GM18526 (cell line): ENCODE measurements around the gene POLR2L.

Experiments
- POLR2A ChIP-seq: IDR thresholded peaks from 3 replicates; pipeline ENCODE4 v1.6.1; 2011; ENCODE audit not compliant: insufficient read length; ENCODE audit errors: extremely low read depth

Gene POLR2L

DNA sequence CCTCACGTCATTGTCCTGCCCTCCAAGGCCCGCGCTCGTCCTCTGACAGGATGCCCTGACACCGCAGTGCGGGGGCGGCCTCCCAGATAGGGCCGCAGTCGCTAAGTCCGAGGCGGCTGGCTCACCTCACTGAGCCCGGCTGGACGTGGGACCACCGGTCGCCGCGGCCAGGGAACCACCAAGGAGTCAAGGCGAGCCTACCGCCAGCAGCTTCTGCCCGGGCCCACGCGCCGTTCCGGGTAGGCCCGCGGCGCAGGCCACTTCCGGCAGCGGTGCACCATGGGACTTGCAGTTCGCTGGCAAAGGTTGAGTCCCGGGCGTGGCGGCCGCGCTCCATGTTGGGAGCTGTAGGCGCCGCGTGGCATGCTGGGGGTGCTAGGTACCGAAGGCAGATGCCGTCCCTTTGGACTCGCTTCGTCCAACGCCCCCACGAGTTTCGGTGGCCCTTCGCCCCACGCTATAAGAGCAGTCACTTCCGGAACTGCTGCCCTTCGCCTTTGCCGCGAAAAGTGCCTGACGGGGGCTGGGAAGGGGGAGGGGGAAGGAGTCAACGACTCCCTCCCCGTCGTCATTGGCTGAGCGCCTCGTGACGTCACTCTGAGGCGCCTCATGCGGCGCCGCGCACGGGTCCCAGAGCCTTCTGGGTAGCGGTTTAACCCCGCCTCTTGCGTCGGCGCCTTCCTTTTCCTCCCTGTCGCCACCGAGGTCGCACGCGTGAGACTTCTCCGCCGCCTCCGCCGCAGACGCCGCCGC is 32.9 kb downstream of the POLR2L start, which contains the start of gene RPLP2:
Gene RPLP2 (plus strand): TSS at position 681 of the 753 bp plus-strand sequence. CDS start 268 bp downstream, outside the sequence.
- TF ChIP-seq POLR2A, result peak; percentile 93

DNA sequence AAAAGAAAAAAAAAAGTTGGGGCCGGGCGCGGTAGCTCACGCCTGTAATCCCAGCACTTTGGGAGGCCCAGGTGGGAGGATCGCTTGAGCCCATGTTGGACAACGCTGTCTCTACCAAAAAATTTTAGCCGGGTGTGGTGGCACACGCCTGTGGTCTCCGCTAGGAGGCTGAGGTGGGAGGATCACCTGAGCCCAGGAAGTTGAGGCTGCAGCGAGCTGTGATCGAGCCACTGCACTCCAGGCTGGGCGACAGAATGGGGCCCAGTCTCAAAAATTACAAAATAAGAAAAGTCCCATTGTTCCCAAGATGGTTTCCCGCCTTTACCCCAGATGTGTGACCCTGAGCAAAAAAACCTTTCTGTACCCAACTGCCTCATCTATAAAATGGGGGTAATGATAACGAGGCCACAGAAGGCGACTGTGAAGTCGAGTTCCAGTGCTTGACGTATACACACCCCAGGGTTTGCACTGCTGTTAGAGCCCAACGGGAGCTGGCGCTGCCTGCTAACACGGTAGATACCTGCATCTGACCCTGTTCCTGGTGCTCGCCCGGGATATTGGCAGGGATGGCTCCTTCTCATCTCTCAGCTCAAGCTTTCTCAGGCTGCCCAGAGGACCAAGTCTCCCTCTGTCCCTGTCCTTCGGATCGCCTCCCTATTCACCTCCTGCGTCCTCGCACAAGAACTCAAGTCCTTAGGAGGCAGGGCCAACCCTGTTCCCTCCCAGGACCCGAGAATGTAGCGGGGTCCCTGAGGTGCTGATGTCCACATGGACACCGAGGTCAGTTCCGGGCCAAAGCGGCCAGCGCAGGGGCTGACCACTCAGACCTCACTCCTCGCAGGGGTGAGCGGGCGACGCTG is 33.7 kb downstream of the POLR2L start:
- TF ChIP-seq POLR2A, result no peak

DNA sequence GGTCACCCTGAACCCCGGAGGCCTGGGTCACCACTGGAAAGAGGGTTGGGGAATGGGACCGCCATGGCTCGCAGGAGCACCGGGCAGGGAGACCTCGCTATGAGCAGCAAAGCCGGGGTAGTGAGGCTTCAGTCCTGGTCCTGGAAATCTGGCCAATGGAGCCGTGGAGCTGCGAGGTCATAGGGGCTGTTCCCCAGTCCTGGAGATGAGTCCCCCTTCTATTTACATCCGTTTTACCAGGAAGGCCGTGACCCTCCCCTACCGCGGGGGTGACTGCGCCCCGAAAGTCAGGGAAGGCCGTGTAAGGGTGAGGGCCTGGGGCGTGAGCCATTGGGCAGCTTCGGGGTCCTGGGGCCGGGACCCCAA is 37.7 kb downstream of the POLR2L start:
- TF ChIP-seq POLR2A, result no peak

DNA sequence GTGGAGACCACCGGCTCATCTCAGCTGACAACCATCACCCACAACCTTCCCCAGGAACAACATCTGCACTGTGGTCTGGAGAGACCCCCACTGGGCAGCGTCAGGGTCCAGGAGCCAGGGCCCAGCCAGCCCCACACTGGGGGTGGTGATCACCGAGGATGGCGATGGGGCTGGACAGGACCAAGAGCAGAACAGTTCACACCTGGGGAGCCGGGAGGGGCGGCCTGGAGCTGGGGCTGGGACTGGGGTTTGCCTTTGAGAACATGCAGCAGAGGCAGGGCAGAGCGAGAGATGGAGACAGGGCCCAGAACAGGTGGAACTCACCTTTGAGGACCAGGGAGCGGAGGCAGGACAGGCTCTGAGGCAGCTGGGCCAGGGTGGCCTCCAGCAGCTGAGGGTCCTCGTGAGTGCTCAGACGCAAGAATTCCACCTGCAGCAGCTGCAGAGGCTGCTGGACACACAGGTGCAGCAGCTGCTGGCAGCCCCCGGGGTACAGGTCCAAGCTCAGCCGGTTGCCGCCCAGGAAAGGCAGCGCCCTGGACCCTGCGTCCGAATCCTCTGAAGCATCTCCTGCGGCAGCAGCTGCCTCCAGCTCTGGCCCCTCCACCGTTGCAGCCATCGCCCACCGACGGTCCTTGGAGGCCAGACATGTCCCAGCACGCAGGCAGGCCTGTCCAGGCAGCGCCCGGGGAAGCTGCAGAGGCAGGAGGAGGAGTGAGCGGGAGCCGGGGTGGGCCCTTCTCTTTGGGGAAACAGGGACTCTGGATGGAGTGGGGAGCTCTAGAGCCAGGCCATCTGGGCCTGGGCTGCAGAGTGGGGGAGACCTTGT is 38.3 kb downstream of the POLR2L start:
- no peak for TF ChIP-seq POLR2A

GRCh38 chr11:803467-803742 is 38.9 kb downstream of the POLR2L start:
- no peak for TF ChIP-seq POLR2A

DNA sequence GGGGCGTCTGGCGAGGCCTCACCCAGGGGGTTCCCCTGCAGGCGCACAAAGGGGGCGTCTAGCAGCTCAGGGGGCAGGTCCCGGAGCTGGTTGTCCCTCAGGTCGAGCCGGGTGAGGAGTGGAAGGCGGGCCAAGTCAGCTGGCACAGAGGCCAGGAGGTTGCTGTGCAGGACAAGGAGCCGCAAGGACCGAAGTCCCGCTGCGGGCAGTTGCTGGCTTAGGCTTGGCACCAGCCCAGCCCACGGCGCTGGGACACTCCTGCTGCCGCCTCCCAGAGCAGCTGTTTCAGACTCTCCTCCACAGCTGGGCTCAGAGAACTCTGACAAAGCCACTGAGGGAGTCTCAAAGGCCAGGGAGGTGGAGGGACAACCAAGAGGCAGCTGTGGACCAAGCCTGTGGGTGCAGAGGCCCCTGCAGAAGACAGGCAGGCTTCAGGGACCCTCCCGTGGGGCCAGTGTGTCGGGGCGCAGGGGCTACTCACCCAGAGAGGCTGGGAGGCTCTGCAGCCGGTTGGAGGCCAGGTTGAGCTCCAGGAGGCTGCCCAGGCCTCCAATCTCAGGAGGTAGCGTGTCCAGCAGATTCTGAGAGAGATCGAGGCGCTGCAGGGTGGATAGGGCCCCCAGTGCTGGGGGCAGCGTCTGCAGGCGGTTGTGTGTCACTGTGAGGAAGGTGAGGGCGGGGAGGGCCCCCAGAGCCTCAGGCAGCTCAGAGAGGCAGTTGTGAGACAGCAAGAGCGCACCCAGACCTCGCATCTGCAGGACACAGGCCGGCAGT is 39.4 kb downstream of the POLR2L start:
- TF ChIP-seq POLR2A, result no peak

DNA sequence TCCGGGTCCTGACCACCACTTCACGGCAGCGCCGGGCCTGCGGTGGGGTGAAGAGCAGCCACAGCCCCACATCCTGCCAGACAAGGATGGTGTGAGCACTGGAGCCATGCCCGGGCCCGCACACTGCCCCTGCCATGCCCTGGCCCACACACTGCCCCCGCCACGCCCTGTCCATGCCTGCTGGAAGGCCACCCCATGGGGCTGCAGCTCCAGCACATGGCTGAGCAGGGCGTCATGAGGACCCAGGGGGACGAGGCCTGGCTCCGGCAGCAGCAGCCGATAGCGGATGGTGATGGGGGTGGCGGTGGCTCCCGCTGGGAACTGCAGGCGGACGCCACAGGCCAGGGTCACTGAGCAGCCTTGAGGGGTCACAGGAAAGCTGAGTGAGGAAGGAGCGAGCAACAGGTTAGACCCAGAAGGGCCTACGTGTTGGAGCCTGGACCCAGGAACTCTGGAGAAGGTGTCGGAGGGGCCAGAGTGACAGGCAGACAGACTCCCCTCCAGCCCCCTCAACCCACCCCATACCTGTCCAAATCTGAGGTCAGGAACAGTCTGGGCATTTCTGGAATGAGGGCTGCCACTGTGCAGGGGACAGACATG is 40.2 kb downstream of the POLR2L start:
- no peak for TF ChIP-seq POLR2A

- TF ChIP-seq POLR2A, result no peak
These were observed 41.1 kb downstream of the POLR2L start for GRCh38 chr11:801097-801780.

GRCh38 chr11:800473-800872 is 41.9 kb downstream of the POLR2L start:
- no peak for TF ChIP-seq POLR2A

DNA sequence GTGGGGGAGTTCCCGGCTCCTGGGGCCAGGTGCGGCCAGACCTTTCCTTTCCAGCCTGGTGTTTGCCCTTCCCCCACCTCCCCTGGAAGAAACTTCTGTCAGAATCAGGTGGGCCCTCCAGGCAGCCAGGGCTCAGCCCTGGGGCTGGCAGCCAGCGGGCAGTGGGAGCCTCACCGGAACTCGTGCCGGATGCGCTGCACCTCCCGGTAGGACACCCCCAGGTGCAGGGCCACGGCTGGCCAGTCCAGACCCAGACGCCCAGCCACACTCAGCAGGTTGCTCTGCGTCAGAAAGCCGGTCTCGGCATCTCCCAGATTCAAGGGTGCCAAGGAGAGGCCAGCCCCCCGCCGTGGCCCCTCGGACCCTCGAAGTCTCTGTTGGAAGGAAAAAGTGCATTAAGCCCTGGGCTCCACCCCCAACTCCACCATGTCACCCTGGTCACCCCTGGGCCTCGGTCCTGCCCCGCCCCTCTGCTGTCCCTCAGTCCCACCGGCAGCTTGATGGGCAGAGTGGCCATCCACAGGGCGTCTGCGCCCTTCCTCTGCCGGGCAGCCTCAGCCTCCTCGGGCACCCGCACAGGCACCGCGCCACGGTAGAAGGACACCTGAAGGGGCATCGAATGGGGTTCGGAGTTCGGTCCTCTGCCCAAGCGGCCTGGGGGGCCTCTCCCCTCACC is 42.5 kb downstream of the POLR2L start:
- TF ChIP-seq POLR2A, result no peak

DNA sequence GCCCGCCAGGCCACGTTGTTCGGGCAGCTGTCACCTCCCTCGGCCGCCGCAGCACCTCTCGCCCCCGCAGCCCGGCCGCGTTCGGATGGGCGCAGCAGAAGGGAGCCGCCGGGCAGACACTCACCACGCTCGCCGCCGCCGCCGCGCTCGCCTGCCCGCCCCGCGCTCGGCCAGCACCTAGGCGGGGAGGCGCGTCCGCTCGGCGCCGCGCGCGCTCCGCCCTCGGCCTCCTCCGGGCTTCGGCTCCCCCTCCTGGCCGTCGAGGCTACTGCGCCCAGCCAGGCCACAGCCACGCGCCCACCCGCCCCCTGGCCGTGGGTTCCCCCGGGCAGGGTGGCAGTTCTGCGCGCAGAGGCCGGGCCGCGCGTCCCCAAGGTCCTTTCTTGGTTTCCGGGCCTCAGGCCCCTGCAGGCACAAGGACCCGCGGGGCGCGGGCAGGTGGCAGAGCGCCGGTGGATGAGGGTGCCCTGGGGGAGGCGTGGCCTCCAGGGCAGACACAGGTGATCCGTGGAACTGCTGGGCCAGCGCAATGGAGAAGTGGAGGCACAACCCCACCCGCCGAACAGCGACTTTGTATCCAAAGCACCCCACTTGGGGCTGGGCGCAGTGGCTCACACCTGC is 44.1 kb downstream of the POLR2L start, which contains the start of gene SLC25A22:
Gene SLC25A22 (minus strand): TSS at position 189 of the 621 bp plus-strand sequence. CDS start 3,275 bp downstream, outside the sequence.
- peak; percentile 66 for TF ChIP-seq POLR2A

GRCh38 chr11:797296-798092 is 44.8 kb downstream of the POLR2L start:
- TF ChIP-seq POLR2A, result no peak
